ENCODE results near the gene BTNL9. TPM values are rescaled to one million over a fixed set of nuclear protein-coding genes. Genes with fewer than 3 reads are reported as not detected.

Gene BTNL9
- polyA plus RNA-seq (2012; rRNA removed) = not detected in 2 replicates
- polyA plus RNA-seq (2012; cell fraction: cytosol; rRNA removed) = not detected in 2 replicates
- not detected in 2 replicates for polyA plus RNA-seq (2012; cell fraction: nucleus; rRNA removed)

- H3K79me2 ChIP-seq (ENCODE audit: insufficient read depth) = no peaks in the 10 kb centered on the region
- no peak within 1 kb of the TSS for H3K9ac ChIP-seq
- TF ChIP-seq SMC3 (IDR thresholded peaks at IDR 0.05; ENCODE audit: low read depth, low read length) = no peak
- TF ChIP-seq GATA2 (CRISPR knock-in tag; IDR thresholded peaks at IDR 0.05) = no peak
- TF ChIP-seq JUND (IDR thresholded peaks at IDR 0.05) = no peak
- no peak for TF ChIP-seq FOXJ3 (CRISPR knock-in tag; IDR thresholded peaks at IDR 0.05)
- TF ChIP-seq TCF12 (IDR thresholded peaks at IDR 0.05) = no peak
- no peak for TF ChIP-seq RCOR1 (IDR thresholded peaks at IDR 0.05; ENCODE audit: low read length)
- TF ChIP-seq EZH2phosphoT487 (IDR thresholded peaks at IDR 0.05; ENCODE audit: borderline replicate concordance, low read depth) = no peak
- H4K20me1 ChIP-seq (ENCODE audit: insufficient read depth) = no peaks in the 10 kb centered on the region
- ChIA-PET POLR2A (no interaction called here), CTCF (no interaction called here)
- no peak for DNase-seq
- no peak within 1 kb of the TSS for H3K4me2 ChIP-seq
- no peaks in the 10 kb centered on the region for H3K9me2 ChIP-seq
- peaks cover 72% of the 10 kb centered on the region for H3K27me3 ChIP-seq (ENCODE audit: insufficient read depth)
- no peaks in the 10 kb centered on the region for H3F3A ChIP-seq (replicated peaks; ENCODE audit: insufficient read depth)
- WGBS (ENCODE audit: low lambda C conversion rate) = 9% methylated on average over 14 of the region's 17 CpGs
- H3K9me3 ChIP-seq = no peaks in the 10 kb centered on the region
- no peak within 1 kb of the TSS for H2AFZ ChIP-seq (ENCODE audit: low read depth)
- H3K4me1 ChIP-seq (ENCODE audit: control insufficient read depth in 1 of 2, insufficient read depth in 2 of 2, low read depth in 1 of 2, low read length in 1 of 2) = no peaks in the 10 kb centered on the region
- H3K36me3 ChIP-seq (replicated peaks in 1 of 2; ENCODE audit: control insufficient read depth in 1 of 2, insufficient read depth in 2 of 2, low read length in 1 of 2) = no peaks in the 10 kb centered on the region
- H3K4me3 ChIP-seq (ENCODE audit: low read depth in 2 of 2, low read length in 1 of 2) = no peak within 1 kb of the TSS
- no peak within 1 kb of the TSS for H3K27ac ChIP-seq (ENCODE audit: low read depth in 2 of 2, low read length in 1 of 2)
Observed at GRCh38 chr5:181039931-181040630, at the start of gene BTNL9. Gene BTNL9, plus strand, starts transcription at chr5:181040266. Its CDS starts 5,224 bp downstream, at chr5:181045490.

- CTCF ChIA-PET = interaction anchor here (0.7 kb wide), 1 partner anchor 286 kb away, joined by 3 read pairs; no protein-coding TSS in a partner anchor
- POLR2A ChIA-PET = no interaction called here
Observed at GRCh38 chr5:180990882-180991242, 49.2 kb upstream of the BTNL9 start.

More at GRCh38 chr5:180990882-180991242, 49.2 kb upstream of the BTNL9 start:
- no peak overlapping the region for H2AFZ ChIP-seq (ENCODE audit: low read depth)
- no peak overlapping the region for H3K4me3 ChIP-seq (ENCODE audit: low read depth in 2 of 2, low read length in 1 of 2)
- 0% methylated on average over 1 of the region's 5 CpGs for WGBS (ENCODE audit: low lambda C conversion rate)
- no peaks in the 10 kb centered on the region for H4K20me1 ChIP-seq (ENCODE audit: insufficient read depth)
- TF ChIP-seq TEAD4 (IDR thresholded peaks at IDR 0.05; ENCODE audit: borderline replicate concordance, insufficient read depth) (no peak), NFIC (IDR thresholded peaks at IDR 0.05; ENCODE audit: borderline replicate concordance) (no peak), PBX3 (IDR thresholded peaks at IDR 0.05) (no peak), MEF2A (IDR thresholded peaks at IDR 0.05; ENCODE audit: borderline replicate concordance, low read depth) (no peak), FOXJ3 (CRISPR knock-in tag; IDR thresholded peaks at IDR 0.05) (no peak), GABPA (IDR thresholded peaks at IDR 0.05; ENCODE audit: low read depth) (no peak), USF2 (IDR thresholded peaks at IDR 0.05; ENCODE audit: borderline replicate concordance, low read depth, low read length) (no peak), NRF1 (IDR thresholded peaks at IDR 0.05; ENCODE audit: low read depth, low read length) (no peak), REST (IDR thresholded peaks at IDR 0.05; ENCODE audit: low read depth, low read length) (no peak), FOSL2 (IDR thresholded peaks at IDR 0.05; ENCODE audit: borderline replicate concordance, low read depth) (no peak), POLR2AphosphoS5 (IDR thresholded peaks at IDR 0.05; ENCODE audit: low read depth, low read length) (no peak), FOXM1 (IDR thresholded peaks at IDR 0.05; ENCODE audit: low read depth) (no peak)
- no peak overlapping the region for H3K9ac ChIP-seq
- H3K4me1 ChIP-seq (ENCODE audit: control insufficient read depth in 1 of 2, insufficient read depth in 2 of 2, low read depth in 1 of 2, low read length in 1 of 2) = no peaks in the 10 kb centered on the region
- H3K36me3 ChIP-seq (replicated peaks in 1 of 2; ENCODE audit: control insufficient read depth in 1 of 2, insufficient read depth in 2 of 2, low read length in 1 of 2) = no peaks in the 10 kb centered on the region
- no peaks in the 10 kb centered on the region for H3K79me2 ChIP-seq (ENCODE audit: insufficient read depth)
- no peaks in the 10 kb centered on the region for H3K9me2 ChIP-seq
- H3K27ac ChIP-seq (ENCODE audit: low read depth in 2 of 2, low read length in 1 of 2) = no peak overlapping the region
- no peaks in the 10 kb centered on the region for H3K27me3 ChIP-seq (ENCODE audit: insufficient read depth)
- H3K4me2 ChIP-seq = no peak overlapping the region
- H3K9me3 ChIP-seq = no peaks in the 10 kb centered on the region
- no peaks in the 10 kb centered on the region for H3F3A ChIP-seq (replicated peaks; ENCODE audit: insufficient read depth)
- no peak for DNase-seq

Measured in SK-N-SH (cell line).